Transverse colon (tissue), 4 donors: Measurements from ENCODE around the gene FAM161B.
A peak's percentile ranks its signal among the peaks of the same experiment; 100 is the strongest.
"Not testable (repeated sequence)": the region's sequence is repeated elsewhere in the genome, so short reads cannot be mapped to it uniquely, and the experiment has no call there.

Source experiments
- EP300 ChIP-seq: sonication (generic); formaldehyde crosslinking; IDR thresholded peaks from one replicate; pipeline ENCODE4 v1.6.1; 2017; ENCODE audit warnings: antibody characterized with exemption, low read depth
- POLR2A ChIP-seq: fragments of 450-650 bp; IDR thresholded peaks from one replicate; pipeline ENCODE4 v1.6.1; 2016; ENCODE audit warnings: antibody characterized with exemption, mild to moderate bottlenecking, moderate library complexity
- POLR2AphosphoS5 ChIP-seq, 3 donors: sonication (generic); formaldehyde crosslinking; IDR thresholded peaks; one replicate each; pipeline ENCODE4 v1.6.1; 2016; ENCODE audit warnings: antibody characterized with exemption in 3 of 3
- TF ChIP-seq, protein P1 (sequence below), 5 experiments: fragments of 200-600 bp in 3 of 5; fragments of 450-650 bp in 2 of 5; sonication (generic) in 3 of 5; IDR thresholded peaks; 1 replicate in 2 of 5; 2 replicates in 3 of 5; pipeline ENCODE4 v1.5.1; 2016 to 2017; ENCODE audit warnings: antibody characterized with exemption in 5 of 5, inconsistent platforms in 3 of 5, mild to moderate bottlenecking in 2 of 5, moderate library complexity in 1 of 5

GRCh38 chr14:73994926-73995325, 45.0 kb upstream of the FAM161B start:
- TF ChIP-seq, protein P1, sequence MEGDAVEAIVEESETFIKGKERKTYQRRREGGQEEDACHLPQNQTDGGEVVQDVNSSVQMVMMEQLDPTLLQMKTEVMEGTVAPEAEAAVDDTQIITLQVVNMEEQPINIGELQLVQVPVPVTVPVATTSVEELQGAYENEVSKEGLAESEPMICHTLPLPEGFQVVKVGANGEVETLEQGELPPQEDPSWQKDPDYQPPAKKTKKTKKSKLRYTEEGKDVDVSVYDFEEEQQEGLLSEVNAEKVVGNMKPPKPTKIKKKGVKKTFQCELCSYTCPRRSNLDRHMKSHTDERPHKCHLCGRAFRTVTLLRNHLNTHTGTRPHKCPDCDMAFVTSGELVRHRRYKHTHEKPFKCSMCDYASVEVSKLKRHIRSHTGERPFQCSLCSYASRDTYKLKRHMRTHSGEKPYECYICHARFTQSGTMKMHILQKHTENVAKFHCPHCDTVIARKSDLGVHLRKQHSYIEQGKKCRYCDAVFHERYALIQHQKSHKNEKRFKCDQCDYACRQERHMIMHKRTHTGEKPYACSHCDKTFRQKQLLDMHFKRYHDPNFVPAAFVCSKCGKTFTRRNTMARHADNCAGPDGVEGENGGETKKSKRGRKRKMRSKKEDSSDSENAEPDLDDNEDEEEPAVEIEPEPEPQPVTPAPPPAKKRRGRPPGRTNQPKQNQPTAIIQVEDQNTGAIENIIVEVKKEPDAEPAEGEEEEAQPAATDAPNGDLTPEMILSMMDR (IDR thresholded peaks at IDR 0.05): not testable (repeated sequence)
- TF ChIP-seq POLR2AphosphoS5 (IDR thresholded peaks at IDR 0.05); EP300: not testable (repeated sequence)
- peak; percentile 26 for TF ChIP-seq POLR2A
